Transverse colon (tissue), 4 donors: ENCODE results near the gene PSPH.

ENCODE experiments used
- CTCF ChIP-seq, 5 experiments: fragments of 200-600 bp in 3 of 5; fragments of 450-650 bp in 2 of 5; sonication (generic) in 3 of 5; IDR thresholded peaks; 1 replicate in 2 of 5; 2 replicates in 3 of 5; pipeline ENCODE4 v1.5.1; 2016 to 2017; ENCODE audit warnings: antibody characterized with exemption in 5 of 5, inconsistent platforms in 3 of 5, mild to moderate bottlenecking in 2 of 5, moderate library complexity in 1 of 5
- POLR2A ChIP-seq: fragments of 450-650 bp; IDR thresholded peaks from one replicate; pipeline ENCODE4 v1.6.1; 2016; ENCODE audit warnings: antibody characterized with exemption, mild to moderate bottlenecking, moderate library complexity
- POLR2AphosphoS5 ChIP-seq, 3 donors: sonication (generic); formaldehyde crosslinking; IDR thresholded peaks; one replicate each; pipeline ENCODE4 v1.6.1; 2016; ENCODE audit warnings: antibody characterized with exemption in 3 of 3

GRCh38 chr7:56026538-56026937 is 24.7 kb downstream of the PSPH start:
- no peak for TF ChIP-seq CTCF (IDR thresholded peaks at IDR 0.05)
- TF ChIP-seq POLR2A, result no peak
- TF ChIP-seq POLR2AphosphoS5 (IDR thresholded peaks at IDR 0.05), result no peak
